GM18520 (cell line): ENCODE data around the gene STXBP2.
"Not testable (repeated sequence)": the region's sequence is repeated elsewhere in the genome, so short reads cannot be mapped to it uniquely, and the experiment has no call there.

Experiments
- ATAC-seq: cut with Tn5 transposase; IDR thresholded peaks from one replicate; pipeline ENCODE4 v1.9.1; 2021; ENCODE audit not compliant: unreplicated experiment

The STXBP2 gene

DNA sequence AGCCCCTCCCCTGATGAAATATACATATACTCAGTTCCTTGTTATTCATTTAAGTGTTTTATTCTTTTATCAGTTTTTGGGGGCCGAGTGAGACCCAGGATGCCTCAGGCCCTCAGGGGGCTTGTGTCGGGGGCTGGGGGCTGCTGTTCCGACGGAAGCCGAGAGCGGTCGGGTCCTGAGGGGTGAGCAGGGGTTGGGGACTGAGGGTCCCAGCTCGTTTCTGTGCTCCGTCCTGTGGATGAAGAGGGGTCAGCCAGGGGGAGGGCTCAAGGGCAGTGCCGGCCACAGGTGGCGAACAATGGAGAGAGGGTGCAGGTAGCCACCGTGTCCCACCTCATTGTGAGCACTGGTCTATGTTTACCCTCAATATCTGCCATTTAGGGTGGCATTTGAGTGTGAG, 5.3 kb upstream of the STXBP2 start:
- ATAC-seq: no peak

DNA sequence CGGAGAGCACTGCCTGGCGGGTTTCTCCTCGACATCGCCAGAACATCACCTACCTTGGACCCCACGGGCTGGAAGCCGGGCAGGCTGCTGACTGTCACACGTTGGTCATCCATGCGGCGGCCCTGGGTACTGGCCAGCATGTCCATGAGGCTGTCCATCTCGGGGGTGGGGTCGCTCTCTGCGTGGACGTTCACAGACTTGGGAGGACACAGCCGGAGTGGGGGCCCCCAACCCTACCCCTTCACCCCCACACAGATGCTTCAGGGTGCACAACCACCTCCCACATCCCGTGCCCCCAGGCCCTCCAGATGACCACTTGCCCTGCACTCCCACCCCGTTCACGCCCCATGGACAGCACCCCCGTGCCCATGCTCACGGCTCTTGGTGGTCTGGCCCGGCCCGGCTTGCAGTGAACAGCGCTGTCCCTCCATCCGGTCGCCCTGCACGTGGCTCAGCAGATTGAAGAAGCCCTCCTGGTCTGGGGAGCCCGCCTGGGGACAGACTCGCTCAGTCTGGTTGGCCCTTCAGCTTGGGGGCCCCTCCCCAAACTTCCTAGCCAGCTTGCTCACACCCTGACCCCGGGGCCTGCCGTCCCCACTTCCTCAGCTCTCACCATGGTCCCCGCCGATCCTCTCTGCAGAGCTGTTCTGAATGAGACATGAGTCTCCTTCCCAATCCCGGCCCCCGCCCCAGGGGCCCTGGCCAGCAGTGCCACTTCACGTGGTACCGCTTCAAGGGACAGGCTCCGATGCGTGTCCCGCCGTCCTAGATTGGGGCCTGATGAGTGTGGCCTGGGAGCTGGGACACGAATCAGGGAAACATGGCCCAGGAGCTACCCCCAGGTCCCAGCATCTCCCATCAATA, 4.3 kb upstream of the STXBP2 start:
- no peak for ATAC-seq

DNA sequence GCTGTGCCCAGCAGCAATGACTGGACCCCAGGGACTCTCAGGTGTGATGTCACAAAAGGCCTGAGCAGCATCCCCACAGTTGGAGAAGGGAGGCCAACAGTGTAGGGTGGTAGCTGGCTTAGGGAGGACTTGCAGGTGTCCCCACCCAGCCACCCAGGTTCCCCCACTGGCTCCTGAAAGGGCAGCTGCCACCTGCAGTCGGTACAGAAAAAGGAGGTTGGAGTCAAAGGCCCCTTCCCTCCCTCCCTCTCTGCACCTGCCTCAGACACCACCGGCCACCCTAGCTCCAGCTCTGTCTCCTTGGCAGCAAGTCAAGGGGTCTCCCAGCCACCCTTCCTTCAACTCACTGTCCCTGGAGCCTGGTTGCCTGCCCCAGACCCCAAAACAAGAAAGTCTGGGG, 3.2 kb upstream of the STXBP2 start, which contains the start of gene PCP2:
TSS of gene PCP2 (minus strand) at position 22 of the 400 bp plus-strand sequence. CDS start 262 bp downstream, outside the sequence.
- no peak for ATAC-seq

DNA sequence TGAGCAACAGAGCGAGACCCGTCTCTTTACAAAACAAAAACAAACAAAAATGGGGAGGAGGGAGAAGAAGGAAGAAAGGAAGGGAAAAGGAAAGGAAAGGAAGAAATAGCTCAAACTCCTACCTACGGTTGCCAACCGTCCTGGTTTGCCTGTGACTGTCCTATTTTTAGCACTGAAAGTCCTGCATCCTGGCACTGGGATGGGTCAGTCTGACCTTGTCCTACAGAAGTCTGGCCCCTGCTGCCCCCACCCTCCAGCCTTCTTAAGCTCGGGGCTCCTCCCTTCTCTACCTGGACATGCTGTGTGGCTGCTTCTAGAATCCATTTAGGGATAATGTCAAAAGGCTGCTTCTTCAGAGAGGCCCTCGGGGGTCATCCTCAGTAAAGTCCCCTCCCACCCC, 1.2 kb upstream of the STXBP2 start:
- ATAC-seq: no peak

DNA sequence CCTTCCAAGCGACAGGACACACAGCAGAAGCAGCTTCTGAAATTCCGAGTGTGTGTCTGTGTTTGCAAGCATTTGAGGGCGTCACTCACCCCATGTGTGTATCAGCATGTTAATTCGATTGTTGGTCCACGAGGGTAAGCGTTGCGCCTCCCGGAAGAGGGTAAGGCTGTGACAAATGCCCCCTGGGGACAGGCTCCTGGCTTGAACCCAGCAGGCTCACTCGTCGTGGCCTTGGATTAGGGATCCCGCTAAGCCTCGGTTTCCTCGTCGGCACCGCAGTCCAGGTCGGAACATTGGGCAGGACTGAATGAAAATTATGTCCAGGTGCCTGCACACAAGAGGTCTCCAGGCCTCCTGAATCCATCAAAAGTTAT, 606 bp upstream of the STXBP2 start:
- no peak for ATAC-seq

DNA sequence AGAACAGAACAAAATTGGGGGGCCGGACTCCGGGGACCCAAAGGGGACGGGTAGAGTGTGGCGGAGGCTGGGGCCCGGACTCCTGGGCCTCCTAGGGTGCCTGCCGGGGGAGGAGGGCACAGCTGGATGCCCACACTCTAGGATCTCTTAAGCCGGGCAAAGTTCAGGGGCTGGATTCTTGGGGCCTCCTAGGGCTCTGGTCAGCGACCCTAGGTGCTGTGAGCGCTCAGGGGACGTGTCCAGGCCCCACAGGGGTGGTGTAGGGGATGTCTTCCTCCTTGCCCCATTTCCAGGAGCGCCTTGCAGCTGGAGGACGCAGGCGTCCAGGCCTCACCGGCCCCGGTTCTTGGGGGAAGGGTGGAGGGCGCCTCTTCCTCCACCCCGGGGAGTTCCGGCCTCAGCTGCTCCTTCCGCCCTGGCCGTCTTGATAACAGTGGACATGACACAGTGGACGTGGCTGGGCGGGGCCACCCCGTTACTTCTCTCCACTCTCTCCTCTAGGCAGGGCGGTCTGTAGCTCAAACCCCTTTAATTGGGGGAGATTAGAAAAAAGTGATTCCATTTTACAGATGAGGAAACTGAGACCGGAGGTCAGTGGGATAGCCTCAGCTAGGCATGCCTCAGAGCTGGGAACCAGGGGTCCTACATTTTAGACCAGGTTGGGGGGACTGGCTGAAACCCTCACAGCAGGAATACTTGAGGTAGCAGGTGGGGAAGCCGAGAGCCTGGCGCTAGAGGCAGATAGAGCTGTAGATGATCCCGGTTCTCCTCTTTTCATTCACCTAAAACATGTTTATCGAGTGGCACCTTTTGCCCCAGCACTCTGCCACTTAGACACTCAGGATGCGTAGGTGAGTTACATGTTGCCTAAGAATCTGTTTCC, 705 bp downstream of the STXBP2 start:
- no peak for ATAC-seq

DNA sequence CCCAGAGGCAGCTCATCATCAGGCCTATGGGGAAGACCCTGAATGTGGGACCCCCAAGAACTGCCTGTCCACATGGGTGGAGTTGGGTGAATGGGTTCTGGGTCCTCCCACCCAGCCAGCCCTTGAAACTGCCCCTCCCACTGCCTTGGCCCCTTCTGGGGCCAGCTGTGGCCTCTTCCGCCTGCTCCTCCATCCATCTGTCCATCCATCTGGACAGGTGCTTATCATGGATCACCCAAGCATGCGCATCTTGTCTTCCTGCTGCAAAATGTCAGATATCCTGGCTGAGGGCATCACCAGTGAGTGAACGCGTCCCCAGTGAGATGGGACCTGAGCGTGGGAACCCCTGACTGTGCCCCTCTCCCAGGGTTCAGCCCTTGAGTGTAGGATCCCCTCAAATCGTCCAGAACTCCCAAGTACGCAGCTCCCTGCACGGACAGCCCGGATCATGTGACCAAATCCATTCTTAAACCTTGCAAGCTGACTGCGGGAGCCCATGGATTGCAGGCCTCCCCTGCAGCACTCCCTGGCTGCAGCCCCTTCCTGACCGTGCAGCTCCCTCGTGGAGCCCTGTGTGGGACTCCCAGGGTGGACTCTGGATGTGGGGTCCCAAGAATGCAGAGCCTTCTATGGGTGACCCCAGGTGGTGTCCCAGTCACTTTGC, 2.0 kb downstream of the STXBP2 start:
- no peak for ATAC-seq

DNA sequence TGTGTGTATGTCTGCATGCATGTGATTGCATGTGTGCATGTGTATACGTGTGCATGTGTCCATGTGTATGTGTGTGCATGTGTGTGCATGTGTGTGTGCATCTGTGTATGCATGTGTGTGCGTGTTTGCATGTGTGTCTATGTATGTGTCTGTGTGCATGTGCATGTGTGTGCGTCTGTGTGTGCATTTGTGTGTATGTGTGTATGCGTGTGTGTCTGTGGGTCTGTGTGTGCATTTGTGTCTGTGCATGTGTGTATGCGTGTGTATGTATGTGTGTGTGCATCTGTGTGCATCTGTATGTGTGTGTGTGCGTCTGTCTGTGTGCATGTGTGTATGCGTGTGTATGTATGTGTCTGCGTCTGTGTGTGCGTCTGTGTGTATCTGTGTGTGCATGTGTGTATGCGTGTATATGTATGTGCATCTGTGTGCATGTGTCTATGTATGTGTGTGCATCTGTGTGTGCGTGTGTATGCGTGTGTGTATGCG, 3.0 kb downstream of the STXBP2 start:
- no peak for ATAC-seq

DNA sequence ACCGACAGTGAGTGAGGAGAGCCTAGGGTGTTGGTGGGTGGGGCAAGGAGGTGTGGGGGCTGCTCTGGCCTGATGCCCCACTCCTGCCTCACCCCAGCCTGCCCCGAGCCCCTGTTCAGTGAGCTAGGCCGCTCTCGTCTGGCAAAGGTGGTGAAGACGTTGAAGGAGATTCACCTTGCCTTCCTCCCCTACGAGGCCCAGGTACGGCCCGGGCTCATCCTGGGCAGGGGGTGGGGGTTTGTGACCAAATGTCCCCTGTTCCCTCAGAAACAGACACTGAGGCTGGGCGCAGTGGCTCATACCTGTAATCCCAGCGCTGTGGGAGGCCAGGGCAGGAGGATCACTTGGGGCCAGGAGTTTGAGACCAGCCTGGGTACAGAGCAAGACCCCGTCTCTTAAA, 3.9 kb downstream of the STXBP2 start:
- ATAC-seq: no peak

DNA sequence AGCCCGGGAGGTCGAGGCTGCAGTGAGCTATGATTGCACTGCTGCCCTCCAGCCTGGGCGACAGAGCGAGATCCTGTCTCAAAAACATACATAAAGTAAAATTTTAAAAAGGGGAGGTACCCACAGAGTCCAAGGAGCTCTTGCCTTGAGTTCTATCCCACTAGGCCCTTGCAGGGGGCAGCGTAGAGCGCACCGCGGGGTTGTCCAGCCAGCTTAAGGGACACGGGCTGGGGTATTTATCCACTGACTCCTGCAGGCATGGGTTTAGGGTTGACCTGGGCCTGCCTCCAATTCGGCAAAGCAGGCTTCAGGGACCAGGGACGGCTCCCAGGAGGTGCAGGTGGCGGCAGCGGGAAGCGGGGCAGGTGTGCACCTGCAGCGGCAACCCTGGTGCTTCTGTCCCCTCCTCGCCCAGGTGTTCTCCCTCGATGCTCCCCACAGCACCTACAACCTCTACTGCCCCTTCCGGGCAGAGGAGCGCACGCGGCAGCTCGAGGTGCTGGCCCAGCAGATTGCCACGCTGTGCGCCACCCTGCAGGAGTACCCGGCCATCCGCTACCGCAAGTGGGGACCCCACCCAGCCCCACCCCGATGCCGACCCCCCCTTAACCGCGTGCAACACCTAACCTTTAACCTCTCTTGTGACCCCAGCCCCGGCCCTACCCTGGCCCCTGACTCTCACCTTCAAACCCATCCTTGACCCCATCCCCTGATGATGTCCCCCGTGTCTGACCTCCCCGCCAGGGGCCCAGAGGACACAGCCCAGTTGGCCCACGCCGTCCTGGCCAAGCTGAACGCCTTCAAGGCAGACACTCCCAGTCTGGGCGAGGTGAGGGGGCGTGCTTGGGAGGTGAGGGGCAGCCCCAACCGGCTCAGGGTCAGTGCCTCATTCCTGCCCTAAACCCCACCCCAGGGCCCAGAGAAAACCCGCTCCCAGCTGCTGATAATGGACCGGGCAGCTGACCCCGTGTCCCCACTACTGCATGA, 4.7 kb downstream of the STXBP2 start:
- ATAC-seq: no peak

DNA sequence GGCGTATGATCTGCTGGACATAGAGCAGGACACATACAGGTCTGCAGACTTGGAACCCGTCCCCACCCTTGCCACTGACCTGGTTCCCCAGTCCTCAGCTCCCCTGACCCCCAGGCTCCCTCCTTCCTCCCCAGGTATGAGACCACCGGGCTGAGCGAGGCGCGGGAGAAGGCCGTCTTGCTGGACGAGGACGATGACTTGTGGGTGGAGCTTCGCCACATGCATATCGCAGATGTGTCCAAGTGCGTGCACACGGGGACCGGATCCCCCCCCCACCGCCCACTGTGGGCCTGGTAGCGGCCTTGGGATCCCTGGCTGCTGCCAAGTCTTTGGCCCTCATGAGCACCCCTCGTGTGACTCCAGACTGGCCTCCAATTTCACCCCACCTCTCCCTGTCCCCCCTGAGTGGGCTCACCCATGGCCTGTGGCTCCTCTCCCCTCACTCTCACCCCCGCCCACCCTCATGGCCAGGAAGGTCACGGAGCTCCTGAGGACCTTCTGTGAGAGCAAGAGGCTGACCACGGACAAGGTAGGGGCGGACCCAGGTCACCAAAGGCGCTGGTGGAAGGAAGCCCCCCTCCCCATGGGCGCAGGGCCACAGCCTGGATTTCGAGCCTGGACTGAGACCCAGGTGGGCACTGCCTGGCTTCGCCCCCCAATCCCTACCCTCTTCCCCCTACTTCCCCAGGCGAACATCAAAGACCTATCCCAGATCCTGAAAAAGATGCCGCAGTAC, 5.6 kb downstream of the STXBP2 start:
- no peak for ATAC-seq

DNA sequence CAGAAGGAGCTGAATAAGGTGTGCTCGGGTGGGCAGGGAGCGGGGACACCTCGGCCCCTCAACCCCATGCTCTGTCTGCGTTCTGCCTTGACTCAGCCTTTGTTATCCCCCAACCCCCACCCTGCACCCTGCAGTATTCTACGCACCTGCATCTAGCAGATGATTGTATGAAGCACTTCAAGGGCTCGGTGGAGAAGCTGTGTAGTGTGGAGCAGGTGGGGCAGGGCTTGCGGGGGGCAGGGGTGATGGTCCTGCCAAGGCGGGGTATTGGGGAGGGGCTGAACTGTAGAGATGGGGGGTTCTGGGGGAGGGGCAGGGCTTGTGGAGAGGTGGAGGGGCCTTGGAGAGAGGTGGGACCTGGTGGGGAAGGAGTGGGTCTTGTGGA, 6.1 kb downstream of the STXBP2 start:
- ATAC-seq: no peak

DNA sequence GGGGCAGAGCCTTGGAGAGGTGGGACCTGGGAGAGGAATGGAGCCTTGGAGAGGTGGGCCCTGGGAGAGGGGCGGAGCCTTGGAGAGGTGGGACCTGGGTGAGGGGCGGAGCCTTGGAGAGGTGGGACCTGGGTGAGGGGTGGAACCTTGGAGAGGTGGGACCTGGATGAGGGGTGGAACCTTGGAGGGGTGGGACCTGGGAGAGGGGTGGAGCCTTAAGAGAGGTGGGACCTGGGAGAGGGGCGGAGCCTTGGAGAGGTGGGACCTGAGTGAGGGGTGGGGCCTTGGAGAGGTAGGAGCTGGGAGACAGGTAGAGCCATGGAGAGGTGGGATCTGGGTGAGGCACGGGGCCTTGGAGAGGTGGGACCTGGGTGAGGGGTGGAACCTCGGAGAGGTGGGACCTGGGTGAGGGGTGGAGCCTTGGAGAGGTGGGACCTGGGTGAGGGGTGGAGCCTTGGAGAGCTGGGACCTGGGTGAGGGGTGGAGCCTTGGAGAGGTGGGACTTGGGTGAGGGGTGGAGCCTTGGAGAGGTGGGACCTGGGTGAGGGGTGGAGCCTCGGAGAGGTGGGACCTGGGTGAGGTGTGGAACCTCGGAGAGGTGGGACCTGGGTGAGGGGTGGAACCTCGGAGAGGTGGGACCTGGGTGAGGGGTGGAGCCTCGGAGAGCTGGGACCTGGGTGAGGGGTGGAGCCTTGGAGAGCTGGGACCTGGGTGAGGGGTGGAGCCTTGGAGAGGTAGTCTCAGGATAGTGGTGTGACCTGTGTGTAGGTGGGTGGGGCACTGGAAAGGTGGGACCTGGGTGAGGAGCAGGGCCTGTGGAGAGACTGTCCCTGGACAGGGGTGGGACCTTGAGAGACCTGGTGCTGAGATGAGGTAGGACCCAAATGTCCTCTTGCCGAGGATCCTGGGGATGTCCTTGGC, 7.0 kb downstream of the STXBP2 start:
- not testable (repeated sequence) for ATAC-seq

DNA sequence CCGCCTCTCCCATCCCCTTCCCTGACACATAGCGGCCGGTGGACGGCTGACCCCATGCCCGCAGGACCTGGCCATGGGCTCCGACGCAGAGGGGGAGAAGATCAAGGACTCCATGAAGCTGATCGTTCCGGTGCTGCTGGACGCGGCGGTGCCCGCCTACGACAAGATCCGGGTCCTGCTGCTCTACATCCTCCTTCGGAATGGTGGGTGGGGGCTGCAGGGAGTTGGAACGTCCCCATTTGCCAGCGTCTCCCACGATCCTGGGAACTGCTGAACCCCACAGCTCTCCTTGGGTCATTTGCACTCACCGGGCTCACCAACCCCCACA, 7.6 kb downstream of the STXBP2 start:
- no peak for ATAC-seq

DNA sequence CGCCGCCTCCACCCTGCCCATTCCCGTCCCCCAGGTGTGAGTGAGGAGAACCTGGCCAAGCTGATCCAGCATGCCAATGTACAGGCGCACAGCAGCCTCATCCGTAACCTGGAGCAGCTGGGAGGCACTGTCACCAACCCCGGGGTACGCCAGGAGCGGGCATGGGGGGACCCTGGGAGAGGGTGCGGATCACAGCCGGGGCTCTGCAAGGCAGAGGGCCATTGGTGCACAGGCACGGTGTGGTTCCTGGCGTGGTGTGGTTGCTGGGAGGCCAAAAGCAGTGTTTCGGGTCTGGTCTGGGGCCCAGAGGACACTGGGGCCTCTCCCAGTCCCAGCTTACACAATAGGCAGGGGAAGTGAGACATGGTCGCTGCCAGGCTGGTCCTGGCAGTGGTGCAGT, 8.3 kb downstream of the STXBP2 start:
- ATAC-seq: no peak

DNA sequence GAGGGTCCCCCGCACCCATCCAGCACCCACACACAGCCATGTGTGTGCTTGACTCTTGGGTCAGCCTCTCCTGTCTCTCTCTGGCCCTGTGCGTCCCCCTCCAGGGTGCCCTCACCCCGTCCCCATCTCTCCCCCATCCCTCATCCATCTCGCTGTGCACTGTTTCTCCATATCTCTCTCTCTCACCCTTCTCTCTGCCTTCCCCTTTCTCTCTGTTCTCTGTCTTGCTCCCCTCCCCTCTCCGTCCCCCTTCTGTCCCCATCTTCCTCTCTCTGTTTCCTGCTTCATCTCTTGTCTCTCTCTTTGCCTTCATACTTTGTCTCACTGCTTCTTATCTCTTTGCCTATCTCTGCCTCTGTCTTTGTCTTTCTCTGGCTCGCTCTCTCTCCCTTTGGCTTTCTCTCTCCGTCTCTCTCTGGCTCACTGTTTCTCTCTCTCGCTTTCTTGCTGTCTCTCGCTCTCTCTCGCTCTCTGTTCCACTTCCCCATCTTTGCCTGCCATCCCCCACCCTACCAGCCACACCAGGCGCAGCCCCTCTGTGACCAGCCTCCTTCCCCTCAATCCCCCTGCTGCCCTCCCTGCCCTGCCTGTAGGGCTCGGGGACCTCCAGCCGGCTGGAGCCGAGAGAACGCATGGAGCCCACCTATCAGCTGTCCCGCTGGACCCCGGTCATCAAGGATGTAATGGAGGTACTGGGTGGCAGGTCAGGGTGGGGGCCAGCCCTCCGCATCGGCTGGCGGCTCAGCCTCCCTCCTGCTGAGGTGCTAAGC, 8.9 kb downstream of the STXBP2 start:
- no peak for ATAC-seq

DNA sequence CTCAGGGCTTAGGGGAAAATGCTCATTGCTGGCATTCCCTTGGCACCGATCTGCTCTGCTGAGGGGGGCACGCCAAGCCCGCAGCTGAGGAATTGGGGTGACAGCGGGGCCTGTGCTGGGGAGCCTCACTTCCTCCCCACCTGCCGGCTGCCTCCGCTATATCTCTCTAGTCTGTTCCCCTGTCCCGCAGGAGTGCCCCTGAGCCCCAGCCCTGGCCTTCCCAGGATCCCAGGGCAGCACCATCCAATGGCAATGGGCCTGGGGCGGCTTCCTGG, 9.5 kb downstream of the STXBP2 start:
- no peak for ATAC-seq

DNA sequence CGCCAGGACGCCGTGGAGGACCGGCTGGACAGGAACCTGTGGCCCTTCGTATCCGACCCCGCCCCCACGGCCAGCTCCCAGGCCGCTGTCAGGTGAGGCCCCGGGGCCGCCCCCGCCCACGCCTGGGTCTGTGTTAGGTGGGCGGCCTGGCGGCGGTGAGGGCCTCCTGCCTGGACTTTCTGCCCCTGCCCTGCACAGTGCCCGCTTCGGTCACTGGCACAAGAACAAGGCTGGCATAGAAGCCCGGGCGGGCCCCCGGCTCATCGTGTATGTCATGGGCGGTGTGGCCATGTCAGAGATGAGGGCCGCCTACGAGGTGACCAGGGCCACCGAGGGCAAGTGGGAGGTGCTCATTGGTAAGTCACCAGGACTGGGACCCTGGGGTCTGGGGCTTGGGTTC, 10.2 kb downstream of the STXBP2 start:
- no peak for ATAC-seq
